Muscle of leg (tissue), 11 donors: ENCODE data around the gene RPS27. TPM values are rescaled to one million over a fixed set of nuclear protein-coding genes. Genes with fewer than 3 reads are reported as not detected.
"Not testable (repeated sequence)": the region's sequence is repeated elsewhere in the genome, so short reads cannot be mapped to it uniquely, and the experiment has no call there.

Experiments
- DNase-seq: peaks from one replicate; pipeline ENCODE4 v3.0.0; 2013
- H3K27ac ChIP-seq: one replicate; pipeline ENCODE4 v1.5.1; 2013; ENCODE audit warnings: mild to moderate bottlenecking, low read length, control low read depth
- H3K27me3 ChIP-seq: one replicate; pipeline ENCODE4 v1.6.1; 2013; ENCODE audit warnings: low read length; ENCODE audit not compliant: control insufficient read depth, insufficient read depth
- H3K36me3 ChIP-seq: one replicate; pipeline ENCODE4 v1.6.1; 2013; ENCODE audit warnings: low read length; ENCODE audit not compliant: control insufficient read depth, insufficient read depth
- H3K4me1 ChIP-seq: one replicate; pipeline ENCODE4 v1.6.1; 2013; ENCODE audit warnings: low read length; ENCODE audit not compliant: control insufficient read depth, insufficient read depth
- H3K4me3 ChIP-seq: one replicate; pipeline ENCODE4 v1.5.1; 2013; ENCODE audit warnings: low read length, control low read depth
- H3K9me3 ChIP-seq: replicated peaks from 2 replicates; pipeline ENCODE4 v1.6.1; 2013; ENCODE audit warnings: low read depth, low read length; ENCODE audit not compliant: control insufficient read depth
- WGBS: methylation state at CpG from one replicate; pipeline ENCODE4 v1.1.5; 2013; ENCODE audit warnings: missing lambda C conversion rate; ENCODE audit not compliant: insufficient coverage; 5-methylcytosine and 5-hydroxymethylcytosine counted together
- polyA plus RNA-seq, 8 donors: library from polyadenylated mRNA; unstranded; fragments of 120-200 nt; gene quantifications; one replicate each; pipeline versions ENCODE4 v1.2.1 to v1.2.3, GENCODE V29; 2013; ENCODE audit warnings: inconsistent platforms in 1 of 8, low replicate concordance in 1 of 8; ENCODE audit not compliant: insufficient read length in 8 of 8, insufficient read depth in 1 of 8
- total RNA-seq: library from RNA; stranded (reverse); fragments of 120-200 nt; gene quantifications from one replicate; pipeline ENCODE4 v1.2.4, GENCODE V29; 2013

RPS27 gene
- total and polyA plus RNA-seq, 9 donors = 3,165 to 7,680 (median 3,859) TPM

DNA sequence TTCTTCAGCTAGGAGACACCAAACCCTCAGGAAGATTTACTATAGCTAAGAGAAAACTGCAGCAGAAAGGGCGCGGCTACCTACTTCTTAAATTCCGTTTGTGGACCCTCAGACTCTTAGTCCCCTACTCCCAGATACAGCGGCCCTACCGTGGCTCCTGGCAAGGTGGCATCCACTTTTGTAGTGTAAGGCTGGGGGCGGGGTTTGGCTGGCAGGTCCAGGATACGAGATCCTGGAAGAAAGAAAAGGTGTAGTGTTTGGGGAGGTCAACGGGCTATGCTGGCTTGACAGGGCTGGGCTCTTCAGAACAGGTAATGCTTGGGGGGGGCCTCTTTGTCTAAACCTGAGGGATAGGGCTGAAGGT, 22.6 kb upstream of the RPS27 start:
- DNase-seq = no peak
- 0% methylated on average over 5 of the region's 8 CpGs for WGBS

DNA sequence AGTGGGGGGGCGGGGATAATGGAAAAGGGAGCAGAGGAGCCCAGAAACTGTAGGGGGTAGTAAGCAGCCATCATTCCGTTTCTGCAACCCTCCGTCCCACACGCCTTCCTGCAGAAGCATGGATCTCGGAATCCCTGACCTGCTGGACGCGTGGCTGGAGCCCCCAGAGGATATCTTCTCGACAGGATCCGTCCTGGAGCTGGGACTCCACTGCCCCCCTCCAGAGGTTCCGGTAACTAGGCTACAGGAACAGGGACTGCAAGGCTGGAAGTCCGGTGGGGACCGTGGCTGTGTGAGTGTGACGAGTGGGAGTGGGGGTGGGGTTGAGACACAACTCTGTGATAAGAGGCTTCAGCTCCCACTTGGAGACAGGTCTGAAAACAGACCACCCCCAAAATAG, 22.2 kb upstream of the RPS27 start:
- DNase-seq = no peak
- peak overlapping the region; percentile 73 for H3K4me3 ChIP-seq
- H3K4me1 ChIP-seq = peaks cover 30% of the 10 kb centered on the region
- WGBS = 17% methylated on average over 9 of the region's 13 CpGs
- H3K27ac ChIP-seq = peak overlapping the region; percentile 99
- no peaks in the 10 kb centered on the region for H3K9me3 ChIP-seq
- H3K27me3 ChIP-seq = no peaks in the 10 kb centered on the region
- peaks cover 11% of the 10 kb centered on the region for H3K36me3 ChIP-seq

More for the DNA sequence above, 22.6 kb upstream of the RPS27 start:
- Histone ChIP-seq H3K27ac (peak overlapping the region; percentile 99), H3K27me3 (no peaks in the 10 kb centered on the region), H3K36me3 (peaks cover 7% of the 10 kb centered on the region), H3K4me3 (peak overlapping the region; percentile 73), H3K9me3 (no peaks in the 10 kb centered on the region), H3K4me1 (peaks cover 30% of the 10 kb centered on the region)

DNA sequence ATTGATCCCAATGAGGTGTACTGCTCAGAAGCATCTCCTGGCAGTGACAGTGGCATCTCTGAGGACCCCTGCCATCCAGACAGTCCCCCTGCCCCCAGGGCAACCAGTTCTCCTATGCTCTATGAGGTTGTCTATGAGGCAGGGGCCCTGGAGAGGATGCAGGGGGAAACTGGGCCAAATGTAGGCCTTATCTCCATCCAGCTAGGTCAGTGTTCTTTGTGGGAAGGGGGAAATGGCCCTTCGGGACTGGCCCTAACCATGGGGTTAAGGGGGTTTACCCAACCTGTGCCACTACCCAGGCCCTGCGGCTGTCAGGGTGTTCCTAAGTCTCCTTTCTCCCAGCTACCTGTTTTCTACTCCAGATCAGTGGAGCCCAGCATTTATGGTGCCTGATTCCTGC, 21.6 kb upstream of the RPS27 start:
- no peak for DNase-seq
- Histone ChIP-seq H3K4me3 (no peak overlapping the region), H3K9me3 (no peaks in the 10 kb centered on the region), H3K27me3 (no peaks in the 10 kb centered on the region), H3K27ac (peak overlapping the region; percentile 99), H3K36me3 (peaks cover 17% of the 10 kb centered on the region), H3K4me1 (peaks cover 28% of the 10 kb centered on the region)
- WGBS = 100% methylated on average over 2 of the region's 2 CpGs

DNA sequence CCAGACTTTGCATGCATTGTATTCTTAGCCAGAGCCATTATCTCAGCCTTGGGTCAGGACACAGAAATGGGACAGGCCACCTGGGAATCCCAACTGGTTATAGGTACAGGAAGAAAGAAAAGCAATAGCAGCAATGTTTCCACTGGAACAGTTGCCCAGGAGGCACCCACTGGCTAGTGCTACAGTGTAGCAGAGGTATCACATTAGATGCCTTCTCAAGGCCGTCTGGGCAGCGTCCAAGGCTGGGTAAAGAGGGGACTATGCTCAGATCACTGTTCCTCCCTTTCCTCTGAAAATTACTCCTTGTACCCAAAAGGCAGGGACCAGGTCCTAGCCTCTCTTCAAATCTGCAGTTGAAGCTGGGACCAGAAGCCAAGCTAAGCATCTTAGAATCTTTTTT, 20.2 kb upstream of the RPS27 start:
- no peaks in the 10 kb centered on the region for H3K9me3 ChIP-seq
- 100% methylated on average over 2 of the region's 2 CpGs for WGBS
- peaks cover 22% of the 10 kb centered on the region for H3K4me1 ChIP-seq
- H3K27me3 ChIP-seq = no peaks in the 10 kb centered on the region
- peaks cover 28% of the 10 kb centered on the region for H3K36me3 ChIP-seq
- H3K27ac ChIP-seq = no peak overlapping the region
- no peak for DNase-seq
- no peak overlapping the region for H3K4me3 ChIP-seq

DNA sequence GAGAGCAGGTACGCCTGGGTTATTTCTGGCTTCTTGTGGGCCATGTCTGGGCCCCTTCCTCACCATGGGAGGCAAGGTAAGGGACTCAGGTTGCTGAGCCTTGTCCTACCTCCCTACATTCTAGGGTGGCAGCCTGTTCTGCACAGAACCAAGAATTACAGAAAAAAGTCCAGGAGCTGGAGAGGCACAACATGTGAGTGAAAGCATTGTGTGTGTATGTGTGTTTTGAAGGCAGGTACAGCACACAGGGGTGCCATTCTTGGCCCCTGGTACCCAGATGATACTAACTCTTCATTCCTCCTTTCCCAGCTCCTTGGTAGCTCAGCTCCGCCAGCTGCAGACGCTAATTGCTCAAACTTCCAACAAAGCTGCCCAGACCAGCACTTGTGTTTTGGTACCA, 17.5 kb upstream of the RPS27 start:
- no peak overlapping the region for H3K27ac ChIP-seq
- DNase-seq = no peak
- H3K4me1 ChIP-seq = peaks cover 24% of the 10 kb centered on the region
- no peaks in the 10 kb centered on the region for H3K9me3 ChIP-seq
- WGBS = 94% methylated on average over 3 of the region's 3 CpGs
- peaks cover 36% of the 10 kb centered on the region for H3K36me3 ChIP-seq
- H3K27me3 ChIP-seq = no peaks in the 10 kb centered on the region
- H3K4me3 ChIP-seq = no peak overlapping the region

DNA sequence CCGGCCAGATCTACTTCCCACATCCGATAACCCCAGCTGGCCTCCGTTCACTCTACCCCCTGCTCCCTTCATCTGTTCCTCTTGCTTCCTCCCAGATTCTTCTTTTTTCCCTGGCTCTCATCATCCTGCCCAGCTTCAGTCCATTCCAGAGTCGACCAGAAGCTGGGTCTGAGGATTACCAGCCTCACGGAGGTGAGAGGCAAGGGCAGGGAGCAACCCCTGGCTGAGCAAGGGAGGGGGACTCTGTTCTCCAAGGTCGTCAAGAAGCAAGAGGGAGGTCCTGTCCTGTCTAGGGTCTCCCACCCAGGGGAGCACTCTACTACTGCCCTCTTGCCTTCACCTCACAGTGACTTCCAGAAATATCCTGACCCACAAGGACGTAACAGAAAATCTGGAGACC, 17.0 kb upstream of the RPS27 start:
- Histone ChIP-seq H3K4me1 (peaks cover 22% of the 10 kb centered on the region), H3K27ac (no peak overlapping the region), H3K9me3 (no peaks in the 10 kb centered on the region), H3K4me3 (no peak overlapping the region), H3K27me3 (no peaks in the 10 kb centered on the region), H3K36me3 (peaks cover 36% of the 10 kb centered on the region)
- WGBS = 82% methylated on average over 3 of the region's 7 CpGs
- DNase-seq = no peak

DNA sequence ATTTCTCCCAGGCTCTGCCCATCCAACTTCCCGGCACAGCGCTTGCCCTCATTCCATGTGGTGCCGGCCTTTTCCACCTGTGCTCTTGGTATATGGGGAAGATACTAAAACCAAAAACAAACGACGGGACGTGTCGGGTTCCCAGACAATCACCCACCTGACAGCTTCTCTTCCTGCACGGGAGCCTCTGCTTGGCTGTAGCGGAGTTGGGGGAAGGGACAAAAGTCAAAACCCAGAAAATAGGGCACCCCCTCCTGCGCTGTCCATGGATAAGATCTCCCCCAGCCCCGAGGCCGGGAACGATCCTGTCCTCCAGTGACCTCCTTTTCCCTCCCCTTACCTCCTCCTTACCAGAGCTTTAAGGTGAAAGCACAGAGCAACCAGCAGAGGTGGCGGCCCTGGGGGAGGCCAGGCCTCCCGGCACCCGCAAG, 13.7 kb upstream of the RPS27 start:
- Histone ChIP-seq H3K9me3 (no peaks in the 10 kb centered on the region), H3K4me3 (peak overlapping the region; percentile 68), H3K27me3 (no peaks in the 10 kb centered on the region), H3K27ac (peak overlapping the region; percentile 95), H3K36me3 (peaks cover 38% of the 10 kb centered on the region), H3K4me1 (peaks cover 17% of the 10 kb centered on the region)
- WGBS = 0% methylated on average over 7 of the region's 16 CpGs
- DNase-seq = no peak

DNA sequence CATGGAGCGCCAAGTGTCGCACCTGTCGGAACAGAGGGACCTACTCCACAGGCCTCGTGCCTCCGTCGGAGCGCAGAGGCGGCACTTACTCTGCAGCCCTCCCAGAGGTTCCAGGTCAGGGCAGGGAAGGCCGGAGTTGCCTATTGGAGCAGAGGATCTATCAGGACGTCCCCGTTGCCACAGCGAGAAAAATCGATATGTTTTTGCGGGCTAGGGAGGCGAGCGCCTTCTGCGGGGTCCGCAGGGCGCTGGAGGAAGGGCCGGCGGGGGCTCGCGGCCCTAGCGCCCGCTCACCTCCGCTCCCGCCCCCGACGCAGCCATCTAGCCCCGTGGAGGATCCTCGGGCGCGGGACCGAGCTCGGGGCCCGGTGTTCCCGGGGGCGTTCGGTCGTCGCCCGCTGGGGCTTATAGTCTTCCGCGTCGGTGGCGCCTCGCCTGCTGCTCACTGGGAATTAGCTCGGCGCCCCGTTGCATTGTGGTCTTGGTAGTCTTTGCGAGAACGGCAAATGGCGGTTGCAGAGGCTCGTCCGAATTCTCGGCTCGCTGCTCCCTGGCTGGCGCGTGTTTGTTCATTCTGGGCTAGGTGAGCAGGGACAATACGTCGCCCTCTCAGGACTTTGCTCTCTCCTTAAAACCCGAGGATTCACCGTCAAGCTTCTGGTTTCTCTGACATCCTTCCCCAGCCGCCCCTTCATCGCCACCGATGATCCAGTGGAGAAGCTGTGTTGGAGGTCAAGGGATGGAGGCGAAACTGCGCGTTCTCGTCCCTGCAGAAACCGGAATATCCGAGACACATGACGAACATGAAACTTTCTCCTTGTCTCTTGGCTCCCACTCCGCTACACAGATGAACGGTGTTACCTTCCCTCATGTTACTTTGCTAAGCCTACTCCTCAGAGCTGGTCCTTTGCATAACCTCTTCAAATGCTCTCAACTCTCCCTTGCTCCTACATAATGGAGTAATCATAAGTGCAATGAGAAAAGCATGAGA, 13.0 kb upstream of the RPS27 start, which contains the start of gene JTB:
Gene JTB, minus strand, starts transcription at position 425 of the 991 bp plus-strand sequence. Its CDS starts 422 bp downstream, at position 3.
- peaks cover 17% of the 10 kb centered on the region for H3K4me1 ChIP-seq
- no peaks in the 10 kb centered on the region for H3K9me3 ChIP-seq
- peak within 1 kb of the TSS; percentile 95 for H3K27ac ChIP-seq
- peak; percentile 94 for DNase-seq
- H3K4me3 ChIP-seq = peak within 1 kb of the TSS; percentile 68
- WGBS = under 1% methylated on average over 68 of the region's 75 CpGs
- H3K36me3 ChIP-seq = peaks cover 44% of the 10 kb centered on the region
- H3K27me3 ChIP-seq = no peaks in the 10 kb centered on the region

DNA sequence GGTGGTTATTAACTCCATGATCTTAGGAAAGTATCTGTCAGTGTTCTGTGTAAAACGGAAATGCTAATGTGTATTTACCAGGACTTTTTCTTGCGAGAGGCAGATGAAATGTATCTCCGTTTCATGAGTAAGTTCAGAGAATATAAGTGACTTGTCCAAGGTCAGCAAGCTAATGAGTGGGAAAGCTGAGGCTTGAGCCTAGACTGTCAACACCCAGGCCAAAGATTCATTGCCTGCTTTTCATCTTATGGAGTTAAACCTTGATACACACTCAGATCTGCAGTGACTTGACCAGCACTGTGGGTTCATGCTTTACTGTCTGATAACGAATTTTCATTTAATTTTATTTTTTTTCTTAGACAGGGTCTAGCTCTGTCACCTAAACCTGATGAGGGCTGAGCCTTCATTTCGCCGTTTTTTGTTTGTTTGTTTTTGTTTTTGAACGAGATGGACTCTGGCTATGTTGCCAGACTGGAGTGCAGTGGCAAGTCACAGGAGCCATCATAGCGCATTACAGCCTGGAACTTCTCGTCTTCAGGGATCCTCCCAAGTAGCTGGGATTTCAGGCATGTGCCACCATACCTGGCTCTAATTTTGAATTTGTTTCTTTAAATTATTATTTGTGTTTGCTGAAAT, 12.2 kb upstream of the RPS27 start:
- H3K27me3 ChIP-seq = no peaks in the 10 kb centered on the region
- peaks cover 43% of the 10 kb centered on the region for H3K36me3 ChIP-seq
- no peaks in the 10 kb centered on the region for H3K9me3 ChIP-seq
- DNase-seq = no peak
- 52% methylated on average over 2 of the region's 9 CpGs for WGBS
- peaks cover 17% of the 10 kb centered on the region for H3K4me1 ChIP-seq
- H3K27ac ChIP-seq = peak overlapping the region; percentile 95
- peak overlapping the region; percentile 68 for H3K4me3 ChIP-seq

DNA sequence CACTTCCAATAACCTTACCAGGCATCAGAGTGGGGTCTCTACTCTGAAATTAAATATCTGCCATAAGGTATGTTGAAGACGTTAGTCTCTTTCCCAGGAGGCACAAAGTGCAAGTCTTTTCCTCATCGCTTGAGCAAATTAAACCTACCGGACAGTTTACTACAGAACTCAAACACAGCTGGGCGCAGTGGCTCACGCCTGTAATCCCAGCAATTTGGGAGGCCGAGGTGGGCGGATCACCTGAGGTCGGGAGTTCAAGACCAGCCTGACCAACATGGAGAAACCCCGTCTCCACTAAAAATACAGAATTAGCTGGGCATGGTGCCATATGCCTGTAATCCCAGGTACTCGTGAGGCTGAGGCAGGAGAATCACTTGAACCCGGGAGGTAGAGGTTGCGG, 11.5 kb upstream of the RPS27 start:
- WGBS = 86% methylated on average over 3 of the region's 12 CpGs
- H3K27me3 ChIP-seq, DNase-seq, H3K27ac ChIP-seq, H3K9me3 ChIP-seq, H3K4me3 ChIP-seq: not testable (repeated sequence)
- Histone ChIP-seq H3K4me1 (peaks cover 17% of the 10 kb centered on the region), H3K36me3 (peaks cover 38% of the 10 kb centered on the region)
